Right forelimb (tissue), 1 donor: ENCODE results near the gene TSPAN2.

Experiments
- DNase-seq: peaks from one replicate; pipeline ENCODE4 v3.0.0-alpha.2; 2018

TSPAN2 gene

GRCh38 chr1:115073298-115074087 lies 15.8 kb downstream of the TSPAN2 start:
- DNase-seq: no peak

- no peak for DNase-seq
Measured at GRCh38 chr1:115071012-115071664, 18.2 kb downstream of the TSPAN2 start.

- DNase-seq: no peak
Measured at GRCh38 chr1:115069659-115070308, 19.5 kb downstream of the TSPAN2 start.

- no peak for DNase-seq
Measured at GRCh38 chr1:115068826-115069585, 20.3 kb downstream of the TSPAN2 start.

GRCh38 chr1:115067161-115067859 lies 22.0 kb downstream of the TSPAN2 start:
- no peak for DNase-seq

- no peak for DNase-seq
Measured at GRCh38 chr1:115065021-115065420, 24.3 kb downstream of the TSPAN2 start.

- no peak for DNase-seq
Measured at GRCh38 chr1:115064461-115064860, 24.8 kb downstream of the TSPAN2 start.

GRCh38 chr1:115063228-115063901 lies 25.9 kb downstream of the TSPAN2 start:
- no peak for DNase-seq

- DNase-seq: no peak
Measured at GRCh38 chr1:115062542-115063004, 26.7 kb downstream of the TSPAN2 start.

GRCh38 chr1:115060501-115060900 lies 28.8 kb downstream of the TSPAN2 start:
- DNase-seq: no peak

GRCh38 chr1:115059316-115059715 lies 30.0 kb downstream of the TSPAN2 start:
- DNase-seq: no peak

- DNase-seq: no peak
Measured at GRCh38 chr1:115057661-115058254, 31.5 kb downstream of the TSPAN2 start.

GRCh38 chr1:115056395-115056798 lies 32.9 kb downstream of the TSPAN2 start:
- no peak for DNase-seq

GRCh38 chr1:115052454-115053083 lies 36.7 kb downstream of the TSPAN2 start:
- no peak for DNase-seq

- DNase-seq: no peak
Measured at GRCh38 chr1:115051850-115052249, 37.5 kb downstream of the TSPAN2 start.

- DNase-seq: no peak
Measured at GRCh38 chr1:115046751-115047150, 42.6 kb downstream of the TSPAN2 start.

GRCh38 chr1:115041654-115042053 lies 47.6 kb downstream of the TSPAN2 start:
- no peak for DNase-seq

- DNase-seq: no peak
Measured at GRCh38 chr1:115040501-115040900, 48.8 kb downstream of the TSPAN2 start.

- DNase-seq: no peak
Measured at GRCh38 chr1:115036814-115037507, 52.3 kb downstream of the TSPAN2 start.

GRCh38 chr1:115035652-115036051 lies 53.7 kb downstream of the TSPAN2 start:
- no peak for DNase-seq
